ENCODE data around the gene VWF.
"Not testable (repeated sequence)": the region's sequence is repeated elsewhere in the genome, so short reads cannot be mapped to it uniquely, and the experiment has no call there.

The VWF gene

GRCh38 chr12:6029401-6029800, 95.1 kb downstream of the VWF start:
- TF ChIP-seq CTCF (IDR thresholded peaks at IDR 0.05; ENCODE audit: insufficient read depth, low read depth, low read length, missing control alignments): no peak
- no peak for DNase-seq (ENCODE audit: low read depth)
- H3K4me3 ChIP-seq (ENCODE audit: low read length): no peak overlapping the region

DNA sequence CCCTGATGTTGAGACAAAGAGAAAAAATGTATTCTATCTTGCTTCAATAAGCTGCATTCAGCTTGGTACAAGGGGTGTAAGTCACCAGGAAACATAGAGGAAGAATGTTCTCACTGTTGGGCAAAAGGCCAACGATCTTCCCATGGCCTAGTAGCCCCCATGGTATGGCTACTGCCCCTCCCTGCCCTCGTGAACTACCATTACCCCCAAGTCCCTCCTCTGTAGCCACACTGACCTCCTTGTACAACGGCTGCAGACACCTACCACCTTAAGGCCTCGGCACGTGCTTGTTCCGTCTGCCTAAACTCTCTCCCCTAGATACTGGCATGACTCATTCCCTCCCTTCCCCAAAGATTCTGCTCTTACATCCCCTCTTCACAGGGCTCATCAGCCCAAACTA, 97.5 kb downstream of the VWF start:
- DNase-seq (ENCODE audit: low read depth): no peak
- no peak overlapping the region for H3K4me3 ChIP-seq (ENCODE audit: low read length)
- TF ChIP-seq CTCF (IDR thresholded peaks at IDR 0.05; ENCODE audit: insufficient read depth, low read depth, low read length, missing control alignments): no peak

DNA sequence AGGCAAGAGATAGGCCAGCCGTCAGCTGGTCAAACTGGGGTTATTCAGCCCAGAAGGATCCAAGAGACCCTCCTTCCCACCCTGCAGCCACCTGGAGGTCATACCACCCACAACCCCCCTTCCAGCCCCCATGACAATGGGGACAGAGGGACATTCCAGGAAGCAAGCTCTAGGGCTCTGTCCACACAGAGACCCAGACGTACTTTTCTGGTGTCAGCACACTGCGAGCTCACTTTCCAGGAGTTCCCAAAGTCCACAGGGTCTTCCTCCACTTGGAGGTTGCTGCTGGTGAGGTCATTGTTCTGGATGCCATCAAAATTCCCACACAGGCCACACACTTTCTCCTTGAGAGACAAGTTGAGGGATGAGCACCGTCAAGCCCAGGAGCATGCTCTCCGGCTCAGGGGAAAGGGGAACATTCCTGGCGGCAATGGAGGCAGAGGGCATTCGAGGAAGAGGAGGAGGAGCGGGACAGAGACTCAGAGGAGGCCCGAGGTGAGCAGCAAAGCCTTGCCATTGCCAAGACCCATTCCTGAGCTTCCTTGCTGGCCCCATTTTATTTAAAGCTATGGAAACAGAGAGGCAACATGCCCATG, 98.7 kb downstream of the VWF start:
- DNase-seq (ENCODE audit: low read depth); H3K4me3 ChIP-seq (ENCODE audit: low read length): not testable (repeated sequence)

DNA sequence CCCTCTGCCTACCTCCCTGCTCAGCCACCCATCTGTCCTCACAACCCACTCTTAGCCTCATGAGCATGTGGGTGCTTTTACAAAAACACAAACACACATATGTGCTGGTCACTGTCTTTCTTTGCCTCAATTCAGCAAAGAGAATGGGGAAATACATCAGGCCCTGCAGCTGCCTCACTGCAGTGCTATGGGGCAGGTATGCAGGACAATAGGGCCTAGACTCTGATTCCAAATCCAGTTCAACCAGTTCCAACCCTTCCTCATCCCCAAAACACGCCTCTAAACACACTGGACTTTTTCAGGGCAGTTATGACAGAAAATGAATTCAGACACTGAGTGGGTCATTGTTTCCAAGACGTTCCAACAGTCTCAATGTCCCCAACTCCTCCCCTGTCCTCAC, 100.4 kb downstream of the VWF start:
- H3K4me3 ChIP-seq (ENCODE audit: low read length): not testable (repeated sequence)
- DNase-seq (ENCODE audit: low read depth): peak; percentile 65

- no peak overlapping the region for H3K4me3 ChIP-seq (ENCODE audit: low read length)
- TF ChIP-seq CTCF (IDR thresholded peaks at IDR 0.05; ENCODE audit: insufficient read depth, low read depth, low read length, missing control alignments): no peak
- peak; percentile 42 for DNase-seq (ENCODE audit: low read depth)
These were observed 103.5 kb downstream of the VWF start for GRCh38 chr12:6020930-6021329.

- H3K4me3 ChIP-seq (ENCODE audit: low read length); DNase-seq (ENCODE audit: low read depth): not testable (repeated sequence)
These were observed 104.0 kb downstream of the VWF start for GRCh38 chr12:6020511-6020910.

GRCh38 chr12:6019256-6019655, 105.2 kb downstream of the VWF start:
- DNase-seq (ENCODE audit: low read depth); H3K4me3 ChIP-seq (ENCODE audit: low read length): not testable (repeated sequence)

DNA sequence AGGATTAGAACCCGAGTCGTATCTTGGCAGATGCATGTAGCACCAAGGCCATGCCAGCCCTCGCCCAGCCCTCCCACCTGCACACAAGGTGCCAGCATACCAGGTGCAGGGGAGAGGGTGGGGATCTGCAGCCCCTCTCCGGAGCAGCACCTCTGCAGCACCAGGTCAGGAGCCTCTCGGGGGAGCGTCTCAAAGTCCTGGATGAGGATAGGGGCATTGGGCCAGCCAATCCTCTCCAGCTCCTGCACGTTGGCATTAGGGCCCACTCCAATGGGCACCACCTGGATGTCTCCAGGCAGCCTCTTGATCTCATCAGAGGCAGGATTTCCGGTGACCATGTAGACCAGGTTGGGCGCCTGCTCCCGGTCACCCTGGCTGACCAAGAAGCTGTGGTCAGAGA, 106.2 kb downstream of the VWF start:
- no peak overlapping the region for H3K4me3 ChIP-seq (ENCODE audit: low read length)
- no peak for DNase-seq (ENCODE audit: low read depth)
- TF ChIP-seq CTCF (IDR thresholded peaks at IDR 0.05; ENCODE audit: insufficient read depth, low read depth, low read length, missing control alignments): no peak

DNA sequence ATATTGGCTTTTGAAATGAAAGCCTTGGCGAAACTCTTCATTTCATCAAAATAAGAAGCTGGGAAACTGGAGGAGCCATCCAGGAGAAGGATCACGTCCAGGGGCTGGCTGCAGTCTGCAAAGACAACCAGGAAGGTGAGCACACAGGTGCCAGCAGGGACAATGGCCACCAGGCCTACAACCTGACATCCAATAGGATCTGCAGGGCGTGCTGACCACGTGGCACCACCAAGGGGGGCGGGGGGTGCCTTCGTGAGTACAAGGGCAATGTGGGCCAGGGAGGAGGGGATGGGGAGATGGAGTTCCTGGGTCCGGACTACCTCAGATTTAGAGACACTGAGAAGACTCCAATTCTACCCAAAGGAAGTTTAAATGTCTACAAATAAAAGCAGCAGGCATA, 107.7 kb downstream of the VWF start:
- no peak for DNase-seq (ENCODE audit: low read depth)
- no peak for TF ChIP-seq CTCF (IDR thresholded peaks at IDR 0.05; ENCODE audit: insufficient read depth, low read depth, low read length, missing control alignments)
- H3K4me3 ChIP-seq (ENCODE audit: low read length): no peak overlapping the region

- DNase-seq (ENCODE audit: low read depth): not testable (repeated sequence)
These were observed 108.5 kb downstream of the VWF start for GRCh38 chr12:6016004-6016403.

DNA sequence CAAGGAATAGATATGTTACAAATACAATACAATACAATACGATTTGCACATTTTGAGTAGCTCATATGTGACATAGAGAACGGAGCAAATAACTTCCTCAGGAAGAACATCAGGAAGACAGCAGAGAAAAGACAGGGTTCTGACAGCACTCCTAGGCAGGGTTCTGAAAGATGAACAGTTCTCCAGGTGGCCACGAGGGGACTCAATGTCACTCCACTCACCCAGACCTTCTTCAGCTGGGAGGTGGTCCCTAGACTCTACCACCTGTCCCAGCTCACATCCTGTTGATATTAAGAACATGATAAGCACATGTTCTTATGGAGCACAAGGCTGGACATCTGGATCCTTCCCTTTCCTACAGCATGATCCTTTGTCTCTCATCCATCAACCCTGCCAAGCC, 109.2 kb downstream of the VWF start:
- not testable (repeated sequence) for DNase-seq (ENCODE audit: low read depth); H3K4me3 ChIP-seq (ENCODE audit: low read length)

More at GRCh38 chr12:6016004-6016403, 108.5 kb downstream of the VWF start:
- not testable (repeated sequence) for H3K4me3 ChIP-seq (ENCODE audit: low read length)

- not testable (repeated sequence) for H3K4me3 ChIP-seq (ENCODE audit: low read length); DNase-seq (ENCODE audit: low read depth)
These were observed 113.7 kb downstream of the VWF start for GRCh38 chr12:6010631-6011350.
